Stimulated activated CD4-positive, alpha-beta T cell treated with anti-CD3 and anti-CD28 coated beads, Interleukin-4, amount 100 ng/mL, for 4 hours (primary cell): Measurements from ENCODE around the gene HNRNPA2B1.
"Not testable (repeated sequence)": the region's sequence is repeated elsewhere in the genome, so short reads cannot be mapped to it uniquely, and the experiment has no call there.

Experiments used
- DNase-seq, 2 experiments: peaks; one replicate each; pipeline ENCODE4 v3.0.0-alpha.2; 2020

HNRNPA2B1 gene

DNA sequence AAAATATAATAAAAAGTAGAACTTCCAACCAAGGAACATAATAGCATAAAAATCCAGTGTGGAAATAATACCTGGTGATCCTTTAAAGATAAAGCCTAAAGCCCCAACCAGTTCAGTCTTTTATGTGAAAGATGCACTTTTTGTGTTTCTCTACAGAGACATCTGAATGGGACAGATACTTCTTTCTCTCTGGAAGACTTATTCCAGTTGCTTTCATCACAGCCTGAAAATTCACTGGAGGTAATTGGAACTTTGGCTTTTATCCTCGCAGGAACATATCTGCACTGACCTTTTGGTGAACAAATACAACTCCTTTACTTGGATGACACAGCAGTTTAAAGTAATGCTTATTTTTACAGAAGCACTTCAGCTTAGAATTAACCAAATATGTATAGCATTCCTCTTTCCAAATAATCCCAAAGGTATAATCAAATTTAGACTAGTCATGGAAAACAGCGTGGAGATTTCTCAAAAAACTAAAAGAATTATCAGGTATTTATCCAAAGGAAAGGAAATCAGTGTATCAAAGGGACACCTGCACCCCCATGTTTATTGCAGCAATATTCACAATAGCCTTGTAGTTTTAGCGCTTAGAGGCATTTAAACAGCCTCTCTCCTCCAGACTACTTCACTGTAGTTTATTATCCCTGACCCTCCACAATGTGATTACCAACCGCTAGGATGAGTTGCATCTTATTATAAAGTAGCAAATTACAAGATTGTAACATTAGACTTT lies 16.8 kb downstream of the HNRNPA2B1 start:
- no peak for DNase-seq

DNA sequence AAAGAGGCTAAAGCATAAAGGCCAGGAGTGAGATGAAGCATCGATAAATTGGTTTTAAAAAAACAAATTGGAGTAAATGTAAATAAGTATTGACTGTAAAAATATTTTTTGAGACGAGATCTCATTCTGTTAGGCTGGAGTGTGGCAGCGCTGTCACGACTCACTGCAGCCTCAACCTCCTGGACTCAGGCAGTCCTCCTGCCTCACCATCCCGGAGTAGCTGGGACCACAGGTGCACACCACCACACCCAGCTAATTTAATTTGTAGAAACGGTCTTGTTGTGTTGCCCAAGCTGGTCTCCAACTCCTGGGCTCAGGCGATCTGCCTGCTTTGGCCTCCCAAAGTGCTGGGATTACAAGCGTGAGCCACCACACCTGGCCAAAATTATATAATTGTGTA lies 17.8 kb downstream of the HNRNPA2B1 start:
- no peak for DNase-seq

DNA sequence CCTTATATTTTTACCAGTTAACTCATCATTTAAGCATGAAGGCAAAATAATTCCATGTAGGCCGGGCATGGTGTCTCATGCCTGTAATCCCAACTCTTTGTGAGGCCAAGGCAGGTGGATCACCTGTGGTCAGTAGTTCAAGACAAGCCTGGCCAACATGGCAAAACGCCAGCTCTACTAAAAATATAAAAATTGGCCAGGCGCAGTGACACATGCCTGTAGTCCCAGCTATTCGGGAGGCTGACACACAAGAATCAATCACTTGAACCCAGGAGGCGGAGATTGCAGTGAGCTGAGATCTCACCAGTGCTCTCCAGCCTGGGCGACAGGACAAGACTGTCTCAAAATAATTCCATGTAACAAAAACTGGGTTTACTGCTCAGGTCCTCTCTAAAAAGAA lies 18.3 kb downstream of the HNRNPA2B1 start:
- DNase-seq = no peak

DNA sequence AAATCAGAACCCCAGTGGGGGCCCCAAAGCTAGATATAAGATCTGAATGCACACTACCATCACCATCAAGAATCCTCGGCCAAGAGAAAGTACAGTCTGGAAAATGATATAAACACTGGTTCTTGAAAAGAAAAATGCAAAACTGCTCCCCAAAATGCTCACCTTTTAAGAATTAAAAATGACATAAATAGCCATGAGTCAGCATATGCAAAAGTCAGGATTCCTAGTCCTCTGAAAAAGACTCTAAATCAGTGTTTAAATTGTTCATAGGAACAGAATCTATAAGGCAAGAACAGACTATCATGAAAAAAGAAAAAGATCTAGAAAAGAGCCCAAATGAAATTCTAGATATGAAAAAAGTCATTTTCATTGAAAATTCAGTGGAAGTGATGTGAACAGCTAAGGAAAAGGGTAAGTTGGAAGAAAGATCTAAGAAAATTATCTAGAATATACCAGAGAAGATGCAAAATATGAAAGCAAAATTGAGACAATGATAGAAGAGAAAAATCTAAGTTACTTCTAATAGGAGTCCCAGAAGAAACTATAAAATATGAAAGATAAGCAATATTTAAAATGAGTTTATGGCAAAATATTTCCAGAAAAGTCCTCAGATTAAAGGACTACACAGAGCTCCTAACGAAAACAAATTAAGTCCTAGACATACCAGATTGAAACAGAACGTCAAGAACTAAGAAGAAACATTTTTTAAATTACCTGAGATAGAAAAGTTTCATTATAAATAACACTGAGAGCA lies 18.9 kb downstream of the HNRNPA2B1 start:
- no peak for DNase-seq

DNA sequence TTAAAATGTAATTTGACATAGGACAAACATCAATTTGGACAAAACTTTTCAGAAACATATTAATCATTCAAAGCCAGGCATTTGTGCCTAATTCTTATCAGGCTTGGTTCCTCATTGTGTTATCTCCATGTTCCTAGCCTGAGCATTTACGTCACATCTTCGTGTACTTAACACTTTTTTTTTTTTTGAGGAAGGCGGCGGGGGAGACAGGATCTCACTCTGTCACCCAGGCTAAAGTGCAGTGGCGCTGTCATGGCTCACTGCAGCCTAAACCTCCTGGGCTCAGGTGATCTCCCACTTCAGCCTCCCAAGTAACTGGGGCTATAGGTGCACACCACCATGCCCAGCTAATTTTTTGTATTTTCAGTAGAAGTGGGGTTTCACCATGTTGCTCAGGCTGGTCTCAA lies 19.8 kb downstream of the HNRNPA2B1 start:
- no peak for DNase-seq

DNA sequence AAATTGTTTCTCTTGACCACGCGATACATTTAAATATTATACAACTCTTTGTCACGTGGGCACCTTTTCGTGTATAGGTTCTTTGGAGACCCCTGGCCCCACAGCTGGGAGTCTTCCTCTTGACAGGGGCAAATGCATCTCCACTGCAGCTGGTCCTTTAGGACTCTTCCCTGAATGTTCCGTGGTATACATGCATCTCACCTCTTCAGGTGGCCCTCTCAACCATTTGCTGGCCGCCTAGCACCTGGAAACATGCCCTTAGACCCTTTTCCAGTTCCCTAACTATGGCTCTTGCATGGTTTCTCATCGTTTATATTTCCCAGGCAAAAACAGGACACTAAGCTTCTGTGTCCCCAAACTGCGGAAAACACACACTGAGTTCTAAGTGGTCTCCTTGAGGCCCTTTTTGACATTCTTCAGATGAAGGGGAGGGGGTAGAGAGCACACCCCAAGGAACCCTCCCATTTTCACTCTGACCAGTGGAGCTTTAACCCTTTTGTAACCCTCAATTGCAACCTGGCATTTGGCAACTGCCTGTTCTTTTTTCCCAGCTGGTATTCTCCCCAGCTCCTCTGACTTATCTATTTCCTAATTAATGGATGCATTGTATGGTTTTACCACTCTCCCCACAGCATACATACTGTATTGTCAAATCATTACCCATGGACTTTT lies 20.6 kb downstream of the HNRNPA2B1 start:
- DNase-seq = no peak

DNA sequence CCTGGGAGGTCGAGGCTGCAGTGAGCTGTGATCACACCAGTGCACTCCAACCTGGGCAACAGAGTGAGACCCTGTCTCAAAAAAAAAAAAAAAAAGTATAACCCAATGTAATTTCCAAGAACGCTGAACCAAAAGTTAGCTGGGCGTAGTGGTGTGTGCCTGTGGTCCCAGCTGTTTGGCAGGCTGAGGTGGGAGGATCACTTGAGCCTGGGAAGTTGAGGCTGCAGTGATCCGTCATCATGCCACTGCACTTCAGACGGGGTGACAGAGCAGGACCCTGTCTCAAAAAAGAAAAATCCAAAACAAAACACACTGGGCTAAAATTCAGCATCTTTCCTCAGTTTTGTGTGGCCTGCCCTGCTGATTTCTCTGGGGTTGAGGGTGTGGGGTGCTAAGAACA lies 21.1 kb downstream of the HNRNPA2B1 start:
- no peak for DNase-seq

DNA sequence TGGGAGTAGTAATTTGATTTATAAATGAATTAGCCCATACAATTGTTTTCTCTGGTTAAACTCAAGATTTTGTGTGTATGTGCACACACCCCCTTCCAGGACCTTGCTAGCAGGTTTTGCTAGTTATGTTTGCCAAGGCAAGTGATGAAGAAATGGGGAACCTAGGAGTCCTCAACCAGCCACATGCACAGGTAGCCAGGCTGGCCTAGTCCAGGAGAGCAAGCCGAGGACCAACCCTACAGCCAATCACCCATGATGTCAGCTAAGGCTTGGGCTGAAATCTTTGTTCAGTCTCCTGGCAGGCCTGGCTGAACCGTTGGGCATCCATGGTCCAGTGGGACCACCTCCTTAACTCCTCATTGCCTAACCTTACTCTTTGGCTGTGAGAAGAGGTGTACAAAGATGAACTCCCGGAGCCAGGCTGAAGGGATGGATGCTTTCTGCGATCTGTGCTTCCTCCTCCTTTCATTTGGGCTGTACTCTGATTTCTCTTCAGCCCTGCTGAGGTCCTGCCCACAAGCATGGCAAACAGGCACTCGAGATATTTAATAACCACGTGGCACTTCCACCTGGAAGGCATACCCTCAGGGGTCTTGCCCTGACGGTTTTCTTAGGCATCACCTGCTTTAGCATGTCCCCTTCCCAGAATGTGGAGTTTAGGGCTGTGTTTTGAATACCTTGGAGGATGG lies 22.1 kb downstream of the HNRNPA2B1 start:
- DNase-seq = no peak

DNA sequence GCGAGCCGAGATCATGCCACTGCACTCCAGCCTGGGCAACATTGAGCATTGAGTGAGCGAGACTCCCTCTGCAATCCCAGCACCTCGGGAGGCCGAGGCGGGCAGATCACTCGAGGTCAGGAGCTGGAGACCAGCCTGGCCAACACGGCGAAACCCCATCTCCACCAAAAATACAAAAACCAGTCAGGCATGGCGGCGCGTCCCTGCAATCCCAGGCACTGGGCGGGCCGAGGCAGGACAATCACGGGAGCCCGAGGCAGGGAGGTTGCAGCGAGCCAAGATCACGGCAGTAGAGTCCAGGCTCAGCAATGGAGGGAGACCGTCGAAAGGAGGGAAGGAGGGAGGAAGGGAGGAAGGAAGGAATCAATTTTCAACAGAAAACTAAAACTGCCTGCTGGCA lies 23.3 kb downstream of the HNRNPA2B1 start:
- DNase-seq = not testable (repeated sequence)

DNA sequence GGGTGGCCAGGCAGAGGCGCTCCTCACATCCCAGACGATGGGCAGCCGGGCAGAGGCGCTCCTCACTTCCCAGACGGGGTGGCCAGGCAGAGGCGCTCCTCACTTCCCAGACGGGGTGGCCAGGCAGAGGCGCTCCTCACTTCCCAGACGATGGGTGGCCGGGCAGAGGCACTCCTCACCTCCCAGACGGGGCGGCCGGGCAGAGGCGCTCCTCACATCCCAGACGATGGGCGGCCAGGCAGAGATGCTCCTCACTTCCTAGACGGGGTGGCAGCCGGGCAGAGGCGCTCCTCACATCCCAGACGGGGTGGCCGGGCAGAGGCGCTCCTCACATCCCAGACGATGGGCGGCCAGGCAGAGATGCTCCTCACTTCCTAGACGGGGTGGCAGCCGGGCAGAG lies 23.9 kb downstream of the HNRNPA2B1 start:
- DNase-seq = not testable (repeated sequence)

DNA sequence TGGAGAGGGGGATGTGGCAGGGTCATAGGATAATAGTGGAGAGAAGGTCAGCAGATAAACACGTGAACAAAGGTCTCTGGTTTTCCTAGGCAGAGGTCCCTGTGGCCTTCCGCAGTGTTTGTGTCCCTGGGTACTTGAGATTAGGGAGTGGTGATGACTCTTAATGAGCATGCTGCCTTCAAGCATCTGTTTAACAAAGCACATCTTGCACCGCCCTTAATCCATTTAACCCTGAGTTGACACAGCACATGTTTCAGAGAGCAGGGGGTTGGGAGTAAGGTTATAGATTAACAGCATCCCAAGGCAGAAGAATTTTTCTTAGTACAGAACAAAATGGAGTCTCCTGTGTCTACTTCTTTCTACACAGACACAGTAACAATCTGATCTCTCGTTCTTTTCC lies 24.6 kb downstream of the HNRNPA2B1 start:
- not testable (repeated sequence) for DNase-seq

DNA sequence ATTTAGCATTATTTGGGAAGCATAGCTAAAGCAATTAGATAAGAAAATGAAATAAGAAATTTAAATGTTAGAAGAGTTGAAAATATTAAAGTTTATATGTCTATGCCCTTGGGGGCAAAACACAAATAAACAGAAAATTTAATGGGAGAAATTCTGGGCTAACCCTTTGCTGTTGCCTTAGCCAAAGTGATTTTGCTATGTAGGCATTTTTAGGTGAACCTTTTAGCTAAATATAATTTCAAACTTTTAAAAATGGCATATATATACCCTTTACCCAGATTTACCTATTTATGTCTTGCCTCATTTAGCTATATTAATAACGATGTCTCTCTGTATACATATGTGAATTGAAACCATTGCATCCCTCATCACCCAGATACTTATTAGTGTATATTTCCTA lies 28.5 kb downstream of the HNRNPA2B1 start:
- DNase-seq = no peak

DNA sequence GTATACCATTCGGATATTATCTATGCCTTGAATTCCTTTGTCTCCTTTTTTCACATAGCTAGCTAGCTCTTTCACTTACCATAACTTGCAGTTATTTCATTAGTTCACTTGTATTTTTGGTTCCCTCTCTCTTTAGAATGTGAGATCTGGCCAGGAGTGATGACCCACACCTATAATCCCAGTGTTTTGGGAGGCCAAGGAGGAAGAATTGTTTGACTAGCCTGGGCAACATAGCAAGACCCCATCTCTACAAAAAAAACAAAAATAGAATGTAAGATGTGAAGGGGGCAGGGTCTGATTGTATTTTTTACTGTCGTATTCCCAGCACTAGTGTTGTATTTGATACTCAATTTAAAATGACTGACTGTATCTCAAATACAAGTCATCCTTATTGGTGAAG lies 28.9 kb downstream of the HNRNPA2B1 start:
- no peak for DNase-seq

DNA sequence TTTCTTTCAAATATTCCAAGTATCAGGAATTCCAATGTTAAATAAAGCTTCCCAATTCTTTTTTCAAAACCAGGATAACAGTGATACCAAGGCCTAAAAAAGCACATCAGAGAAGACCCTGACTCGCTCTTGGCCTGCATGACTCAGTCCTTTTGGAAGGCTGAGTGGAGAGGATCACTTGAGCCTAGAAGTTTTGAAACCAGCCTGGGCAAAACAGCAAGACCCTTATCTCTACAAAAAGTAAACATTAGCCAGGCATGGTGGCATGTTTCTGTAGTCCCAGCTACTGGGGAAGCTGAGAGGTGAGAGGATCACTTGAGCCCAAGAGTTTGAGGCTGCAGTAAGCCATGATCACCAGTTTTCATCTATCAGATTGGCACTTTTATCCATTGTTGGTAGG lies 29.9 kb downstream of the HNRNPA2B1 start:
- DNase-seq = no peak

DNA sequence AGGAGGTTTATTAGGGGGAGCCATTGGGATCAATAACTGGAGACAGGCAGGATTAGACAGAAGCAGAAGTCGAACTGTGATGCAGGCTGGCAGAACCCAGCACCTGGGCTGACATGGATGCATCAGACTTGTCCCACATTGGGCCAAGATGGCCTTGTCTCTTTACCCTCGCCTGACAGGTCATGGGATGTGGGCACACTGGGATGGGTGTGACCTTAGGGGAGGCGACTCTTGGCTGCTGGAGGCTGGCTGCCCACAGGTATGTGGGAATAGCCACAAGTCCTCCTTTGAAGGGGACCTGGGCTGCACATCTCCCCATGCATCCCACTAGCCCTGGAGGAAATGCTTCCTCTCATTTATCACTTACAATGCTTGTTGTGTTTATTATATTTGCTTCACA lies 31.3 kb downstream of the HNRNPA2B1 start:
- no peak for DNase-seq

DNA sequence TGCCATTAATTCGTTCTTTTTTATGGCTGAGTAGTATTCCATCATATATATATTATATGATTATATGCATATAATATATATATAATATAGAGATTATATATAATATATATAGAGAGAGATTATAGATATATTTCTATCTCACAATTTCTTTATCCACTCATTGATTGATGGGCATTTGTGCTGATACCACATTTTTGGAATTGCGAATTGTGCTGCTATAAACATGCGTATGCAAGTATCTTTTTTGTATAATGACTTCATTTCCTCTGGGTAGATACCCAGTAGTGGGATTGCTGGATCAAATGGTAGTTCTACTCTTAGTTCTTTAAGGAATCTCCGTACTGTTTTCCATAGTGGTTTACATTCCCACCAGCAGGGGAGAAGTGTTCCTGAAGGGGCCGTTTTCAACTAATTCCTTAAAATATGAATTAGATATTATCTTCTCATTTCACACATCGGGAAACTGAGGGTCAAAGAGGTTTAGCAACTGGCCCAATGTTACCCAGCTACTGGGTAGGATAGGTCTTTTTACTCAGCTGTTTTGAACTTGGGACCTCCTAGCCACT lies 32.0 kb downstream of the HNRNPA2B1 start:
- no peak for DNase-seq

DNA sequence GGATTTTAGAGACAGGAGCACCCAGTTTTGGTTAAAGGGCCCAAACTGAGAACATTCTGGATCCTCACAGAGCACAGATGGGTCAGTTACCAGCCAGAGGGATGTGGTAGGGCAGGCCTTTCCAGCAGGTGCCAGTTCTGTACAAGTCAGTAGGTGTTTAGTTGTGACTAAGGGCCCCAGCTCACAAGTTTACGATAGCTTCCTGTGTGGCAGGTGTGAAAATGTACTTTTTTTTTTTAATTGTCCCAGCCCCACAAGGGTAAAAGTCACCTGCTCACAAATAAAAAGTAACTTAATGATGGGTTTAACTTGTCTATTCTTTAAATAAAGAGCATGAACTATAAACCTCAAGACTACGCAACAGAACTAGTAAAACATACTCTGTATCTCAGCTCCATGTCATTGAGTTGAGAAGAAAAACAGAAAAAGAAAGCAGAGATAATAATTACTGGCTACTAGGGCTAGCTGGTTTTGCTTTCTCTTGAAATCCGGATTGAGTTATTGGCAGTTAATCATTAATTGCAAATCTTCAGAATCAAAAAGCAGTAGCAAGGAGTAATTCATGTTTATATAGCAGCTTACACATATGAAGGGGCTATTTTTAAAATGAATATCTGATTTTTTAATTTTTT lies 33.1 kb downstream of the HNRNPA2B1 start:
- peak in 1 of 2 experiments; percentile 27 for DNase-seq

DNA sequence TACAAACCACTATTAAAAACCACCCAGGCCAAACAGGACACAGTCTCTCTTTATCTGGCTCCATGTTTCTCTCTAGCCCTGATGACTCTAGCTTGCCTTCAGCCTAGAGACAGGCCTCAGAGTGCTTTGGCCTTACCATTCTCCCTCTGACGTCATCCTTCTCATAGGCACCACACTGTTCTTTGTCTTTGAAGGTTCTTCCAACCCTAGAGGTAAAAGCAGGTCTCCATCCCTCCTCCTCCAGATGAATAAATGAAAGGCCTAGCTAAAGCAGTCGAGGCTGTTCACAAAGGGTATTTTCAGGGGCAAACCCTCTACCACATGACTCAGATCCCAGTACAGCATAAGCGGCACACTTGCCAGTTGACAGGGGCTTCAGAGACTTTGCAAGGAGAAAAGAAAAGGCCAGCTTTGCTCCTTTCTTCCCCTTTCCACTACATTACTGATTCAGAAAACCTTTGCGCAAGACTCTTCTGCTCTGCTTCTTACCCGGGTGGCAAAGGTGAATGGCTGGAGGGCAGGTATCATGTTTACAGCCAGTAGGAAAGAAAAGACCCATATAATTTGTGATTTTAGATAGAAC lies 33.8 kb downstream of the HNRNPA2B1 start:
- no peak for DNase-seq

DNA sequence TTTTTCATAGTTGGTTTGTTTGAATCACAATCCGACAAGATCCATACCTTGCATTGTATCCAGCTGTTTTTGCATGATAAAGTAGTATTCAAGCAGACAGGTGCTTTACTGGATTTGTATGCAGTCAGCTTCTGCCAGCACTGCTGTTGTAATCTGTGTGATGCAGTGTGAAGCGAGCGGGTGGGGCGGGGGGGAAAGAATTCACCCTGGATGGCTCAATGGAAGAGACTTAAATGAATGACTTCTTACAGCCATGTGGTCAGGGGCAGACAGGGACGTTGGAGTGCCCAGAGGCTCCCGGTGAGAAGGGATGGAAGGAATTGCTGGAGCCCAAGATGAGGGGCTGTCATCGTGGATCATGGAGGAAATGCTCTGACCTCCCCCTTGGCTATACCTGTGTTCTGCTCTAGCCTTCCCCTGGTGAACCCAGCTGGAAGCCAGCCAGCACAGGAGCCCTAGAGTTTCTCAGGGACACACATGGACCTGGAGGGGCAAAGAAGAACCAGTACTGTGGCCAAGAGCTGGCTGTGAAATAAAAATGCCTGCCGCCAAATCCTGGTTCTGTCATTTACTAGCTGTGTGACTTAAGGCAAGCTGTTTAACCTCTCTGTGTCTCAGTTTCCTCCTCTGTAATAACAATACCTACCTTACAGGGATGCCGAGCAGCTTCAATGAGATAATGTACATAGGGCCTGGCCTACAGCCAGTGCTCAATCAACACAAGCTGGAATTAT lies 34.4 kb downstream of the HNRNPA2B1 start:
- DNase-seq = no peak

DNA sequence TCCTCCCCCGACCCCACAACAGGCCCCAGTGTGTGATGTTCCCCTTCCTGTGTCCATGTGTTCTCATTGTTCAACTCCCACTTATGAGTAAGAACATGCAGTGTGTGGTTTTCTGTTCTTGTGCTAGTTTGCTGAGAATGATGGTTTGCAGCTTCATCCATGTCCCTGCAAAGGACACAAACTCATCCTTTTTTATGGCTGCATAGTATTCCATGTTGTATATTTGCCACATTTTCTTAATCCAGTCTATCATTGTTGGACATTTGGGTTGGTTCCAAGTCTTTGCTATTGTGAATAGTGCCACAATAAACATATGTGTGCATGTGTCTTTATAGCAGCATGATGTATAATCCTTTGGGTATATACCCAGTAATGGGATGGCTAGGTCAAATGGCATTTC lies 36.7 kb downstream of the HNRNPA2B1 start:
- DNase-seq = not testable (repeated sequence)

DNA sequence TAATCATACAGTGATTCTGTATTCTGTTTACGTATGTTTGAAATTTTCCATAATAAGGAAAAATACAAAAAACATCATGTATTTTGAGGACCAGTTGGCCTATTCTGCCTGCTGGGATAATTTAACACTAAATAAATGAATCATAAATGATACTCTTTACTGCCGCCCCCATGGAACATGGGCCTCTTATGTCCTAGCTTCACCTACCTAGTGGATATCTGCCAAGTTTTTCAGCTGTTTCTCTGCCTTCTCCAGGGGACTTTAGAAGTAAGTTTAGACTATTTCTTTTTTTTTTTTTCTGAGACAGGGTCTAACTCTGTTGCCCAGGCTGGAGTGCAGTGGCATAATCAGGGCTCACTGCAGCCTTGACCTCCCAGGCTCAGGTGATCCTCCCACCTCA lies 38.1 kb downstream of the HNRNPA2B1 start:
- DNase-seq = no peak
